SK-N-SH (cell line): Measurements from ENCODE around the gene IKBIP.

ENCODE experiments used
- EP300 ChIP-seq, 2 experiments: IDR thresholded peaks; 2 replicates each; pipeline versions ENCODE4 v1.4.0 to v1.6.1; 2012; ENCODE audit warnings: borderline replicate concordance in 1 of 2, low read depth in 1 of 2, low read length in 1 of 2
- GATA2 ChIP-seq: sonication (generic); formaldehyde crosslinking; IDR thresholded peaks from 2 replicates; pipeline ENCODE4 v1.5.0; 2020; ENCODE audit warnings: mild to moderate bottlenecking, missing genetic modification reagents
- JUND ChIP-seq: IDR thresholded peaks from 2 replicates; pipeline ENCODE4 v1.4.0; 2012
- MXI1 ChIP-seq: IDR thresholded peaks from 2 replicates; pipeline ENCODE4 v1.6.1; 2012; ENCODE audit warnings: mild to moderate bottlenecking, low read depth, low read length, improper control_type of control experiment
- POLR2AphosphoS5 ChIP-seq: IDR thresholded peaks from 2 replicates; pipeline ENCODE4 v1.6.1; 2012; ENCODE audit warnings: low read depth, low read length
- RAD21 ChIP-seq: IDR thresholded peaks from 2 replicates; pipeline ENCODE4 v1.6.1; 2012; ENCODE audit warnings: mild to moderate bottlenecking, low read length
- RCOR1 ChIP-seq: fragments of 150-350 bp; IDR thresholded peaks from 2 replicates; pipeline ENCODE4 v1.6.1; 2017; ENCODE audit warnings: antibody characterized with exemption, low read length
- RXRA ChIP-seq: IDR thresholded peaks from 2 replicates; pipeline ENCODE4 v1.4.0; 2012; ENCODE audit warnings: low read depth, mild to moderate bottlenecking, borderline replicate concordance
- SIN3A ChIP-seq: IDR thresholded peaks from 2 replicates; pipeline ENCODE4 v1.6.1; 2012; ENCODE audit warnings: low read depth, mild to moderate bottlenecking, low read length, moderate library complexity, borderline replicate concordance
- TAF1 ChIP-seq: IDR thresholded peaks from 2 replicates; pipeline ENCODE4 v1.6.1; 2012; ENCODE audit warnings: low read depth, mild to moderate bottlenecking, low read length, moderate library complexity, borderline replicate concordance
- YY1 ChIP-seq: IDR thresholded peaks from 2 replicates; pipeline ENCODE4 v1.4.0; 2012; ENCODE audit warnings: low read depth, mild to moderate bottlenecking
- TF ChIP-seq, protein P1 (sequence below): fragments of 200-600 bp; sonication (generic); IDR thresholded peaks from 2 replicates; pipeline ENCODE4 v1.6.1; 2017; ENCODE audit warnings: antibody characterized with exemption, mild to moderate bottlenecking, moderate library complexity

GRCh38 chr12:98587084-98587483 lies 57.5 kb downstream of the IKBIP start:
- no peak for TF ChIP-seq RAD21
- TF ChIP-seq, protein P1, sequence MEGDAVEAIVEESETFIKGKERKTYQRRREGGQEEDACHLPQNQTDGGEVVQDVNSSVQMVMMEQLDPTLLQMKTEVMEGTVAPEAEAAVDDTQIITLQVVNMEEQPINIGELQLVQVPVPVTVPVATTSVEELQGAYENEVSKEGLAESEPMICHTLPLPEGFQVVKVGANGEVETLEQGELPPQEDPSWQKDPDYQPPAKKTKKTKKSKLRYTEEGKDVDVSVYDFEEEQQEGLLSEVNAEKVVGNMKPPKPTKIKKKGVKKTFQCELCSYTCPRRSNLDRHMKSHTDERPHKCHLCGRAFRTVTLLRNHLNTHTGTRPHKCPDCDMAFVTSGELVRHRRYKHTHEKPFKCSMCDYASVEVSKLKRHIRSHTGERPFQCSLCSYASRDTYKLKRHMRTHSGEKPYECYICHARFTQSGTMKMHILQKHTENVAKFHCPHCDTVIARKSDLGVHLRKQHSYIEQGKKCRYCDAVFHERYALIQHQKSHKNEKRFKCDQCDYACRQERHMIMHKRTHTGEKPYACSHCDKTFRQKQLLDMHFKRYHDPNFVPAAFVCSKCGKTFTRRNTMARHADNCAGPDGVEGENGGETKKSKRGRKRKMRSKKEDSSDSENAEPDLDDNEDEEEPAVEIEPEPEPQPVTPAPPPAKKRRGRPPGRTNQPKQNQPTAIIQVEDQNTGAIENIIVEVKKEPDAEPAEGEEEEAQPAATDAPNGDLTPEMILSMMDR = no peak
- no peak for TF ChIP-seq POLR2AphosphoS5
- no peak for TF ChIP-seq TAF1
- no peak for TF ChIP-seq EP300 (IDR thresholded peaks at IDR 0.05; ENCODE audit: borderline replicate concordance in 1 of 2, low read depth in 1 of 2, low read length in 1 of 2)
- no peak for TF ChIP-seq RCOR1
- no peak for TF ChIP-seq SIN3A
- no peak for TF ChIP-seq MXI1
- TF ChIP-seq JUND = no peak
- no peak for TF ChIP-seq RXRA
- no peak for TF ChIP-seq GATA2 (CRISPR knock-in tag)
- no peak for TF ChIP-seq YY1
